DMS114 treated with DMSO at 0.1 percent for 48 hours (cell line): ENCODE data around the gene SELENOV.

ENCODE experiments used
- DNase-seq: peaks from one replicate; lab custom pipeline; 2025; ENCODE audit not compliant: unreplicated experiment; lab: John Stamatoyannopoulos, UW

Gene SELENOV

GRCh38 chr19:39518458-39518857 is 3.5 kb downstream of the SELENOV start:
- no peak for DNase-seq

- DNase-seq, result no peak
Observed at GRCh38 chr19:39518975-39519374, 4.0 kb downstream of the SELENOV start.

- no peak for DNase-seq
Observed at GRCh38 chr19:39520541-39521484, 5.9 kb downstream of the SELENOV start.

- DNase-seq, result no peak
Observed at GRCh38 chr19:39524495-39524894, 9.6 kb downstream of the SELENOV start.

- no peak for DNase-seq
Observed at GRCh38 chr19:39525205-39525604, 10.3 kb downstream of the SELENOV start.

GRCh38 chr19:39531834-39532232 is 16.9 kb downstream of the SELENOV start:
- DNase-seq, result no peak

GRCh38 chr19:39532233-39533002 is 17.5 kb downstream of the SELENOV start, which contains the start of gene EID2B:
Gene EID2B, minus strand, starts transcription at chr19:39532852. Its CDS starts 50 bp downstream, at chr19:39532802.
- peak; percentile 94 for DNase-seq

GRCh38 chr19:39533003-39533512 is 18.1 kb downstream of the SELENOV start:
- DNase-seq, result no peak

- no peak for DNase-seq
Observed at GRCh38 chr19:39533791-39534190, 18.9 kb downstream of the SELENOV start.

- no peak for DNase-seq
Observed at GRCh38 chr19:39539165-39539517, 24.2 kb downstream of the SELENOV start.

- peak; percentile 96 for DNase-seq
Observed at GRCh38 chr19:39539518-39540332, 24.8 kb downstream of the SELENOV start, which contains the start of gene EID2. Gene EID2, minus strand, starts transcription at chr19:39540161. Its CDS starts 82 bp downstream, at chr19:39540079.

GRCh38 chr19:39540333-39540673 is 25.4 kb downstream of the SELENOV start:
- no peak for DNase-seq

GRCh38 chr19:39542206-39542605 is 27.3 kb downstream of the SELENOV start:
- no peak for DNase-seq

GRCh38 chr19:39543477-39543857 is 28.5 kb downstream of the SELENOV start:
- no peak for DNase-seq

- no peak for DNase-seq
Observed at GRCh38 chr19:39544226-39544903, 29.4 kb downstream of the SELENOV start.

GRCh38 chr19:39544911-39545310 is 30.0 kb downstream of the SELENOV start:
- no peak for DNase-seq

- no peak for DNase-seq
Observed at GRCh38 chr19:39546599-39546998, 31.7 kb downstream of the SELENOV start.

GRCh38 chr19:39550197-39550596 is 35.3 kb downstream of the SELENOV start:
- no peak for DNase-seq

- no peak for DNase-seq
Observed at GRCh38 chr19:39553082-39553652, 38.2 kb downstream of the SELENOV start.

GRCh38 chr19:39554701-39555311 is 39.9 kb downstream of the SELENOV start:
- no peak for DNase-seq
